Frontal cortex (tissue), 4 donors: ENCODE data around the gene GPAT3. TPM values are rescaled to one million over a fixed set of nuclear protein-coding genes. Genes with fewer than 3 reads are reported as not detected.
"Not testable (repeated sequence)": the region's sequence is repeated elsewhere in the genome, so short reads cannot be mapped to it uniquely, and the experiment has no call there.

Source experiments
- DNase-seq, 2 donors: peaks; one replicate each; pipeline ENCODE4 v3.0.0; 2012; ENCODE audit warnings: low spot score in 2 of 2
- FAIRE-seq: peaks from 2 replicates; lab custom pipeline; 2012; peaks lifted over from hg19 to GRCh38; lab: Jason Lieb, UNC
- total RNA-seq: library from RNA; depleted of rRNA; stranded (reverse); fragments of >200 nt; gene quantifications from one replicate; pipeline ENCODE4 v1.2.3, GENCODE V29; 2014
- donor health status: control.
- donor health status: control.
- donor health status: control.

The GPAT3 gene
- total RNA-seq, 1 donor from 2014 or later = not detected

DNA sequence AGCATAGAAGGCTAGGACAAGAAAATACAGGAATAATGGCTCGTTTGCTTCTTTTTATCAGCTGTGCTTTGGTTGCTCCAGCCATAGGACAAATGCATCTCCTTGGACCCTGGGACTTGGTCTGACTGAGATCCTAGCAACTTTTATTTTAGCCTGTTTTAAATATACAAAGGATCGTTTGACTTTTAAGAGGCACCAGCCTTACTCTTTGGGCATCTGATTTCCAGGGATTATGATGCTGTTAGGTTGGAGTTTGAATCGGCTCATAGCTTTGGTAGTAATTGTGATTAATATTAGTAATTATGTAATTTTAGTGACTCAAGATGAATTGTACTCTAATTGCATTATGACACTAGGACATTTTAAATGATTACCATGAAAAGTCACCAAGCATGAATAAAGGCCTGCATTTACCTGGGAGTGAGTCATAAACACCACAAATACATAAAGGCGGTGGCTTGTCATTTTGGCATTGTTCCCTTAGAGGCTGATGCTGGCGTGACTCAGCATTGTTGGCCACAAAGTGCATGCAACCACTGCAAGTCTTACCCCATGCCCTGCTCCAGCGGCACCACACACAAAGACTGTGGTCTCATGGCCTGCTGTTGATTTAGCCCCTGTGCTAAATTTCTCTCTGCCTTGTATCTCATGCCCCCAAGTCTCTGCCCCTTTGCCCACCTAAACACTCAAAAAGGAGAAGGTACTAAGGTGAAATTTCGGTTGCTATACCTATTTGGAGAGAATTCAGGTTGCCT lies 12.4 kb downstream of the GPAT3 start:
- FAIRE-seq (no peak), DNase-seq (no peak)

GRCh38 chr4:83552083-83552482 lies 16.2 kb downstream of the GPAT3 start:
- DNase-seq (no peak), FAIRE-seq (no peak)

- FAIRE-seq = no peak
- DNase-seq = no peak
Measured at GRCh38 chr4:83552924-83553323, 17.0 kb downstream of the GPAT3 start.

DNA sequence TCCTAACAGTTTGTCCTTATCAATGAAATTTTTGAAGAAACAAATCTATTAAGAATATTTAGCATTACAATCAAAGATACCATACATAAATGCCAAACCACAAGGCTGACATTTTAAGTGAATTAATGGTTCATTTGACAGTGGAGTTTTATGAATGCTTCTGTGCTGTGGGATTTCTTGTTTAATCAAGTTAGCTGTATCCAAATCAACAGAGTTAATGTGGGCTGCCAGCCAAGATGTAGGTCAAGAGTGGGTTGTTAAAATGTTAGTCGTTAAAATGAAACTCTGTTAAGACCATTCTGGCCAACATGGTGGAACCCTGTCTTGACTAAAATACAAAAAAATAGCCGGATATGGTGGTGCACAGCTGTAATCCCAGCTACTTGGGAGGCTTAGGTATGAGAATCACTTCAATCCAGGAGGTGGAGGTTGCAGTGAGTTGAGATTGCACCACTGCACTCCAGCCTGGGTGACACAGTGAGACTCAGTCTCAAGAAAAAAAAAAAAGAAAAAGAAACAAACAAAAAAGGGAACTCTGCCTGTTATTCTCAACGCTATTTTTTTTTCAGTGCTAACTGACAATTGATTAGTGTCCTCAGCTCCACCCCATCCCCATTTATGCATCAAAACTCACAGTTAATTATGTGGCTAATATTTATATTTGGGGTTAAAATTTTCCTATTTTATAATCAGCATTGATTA lies 20.2 kb downstream of the GPAT3 start:
- DNase-seq (no peak), FAIRE-seq (no peak)

DNA sequence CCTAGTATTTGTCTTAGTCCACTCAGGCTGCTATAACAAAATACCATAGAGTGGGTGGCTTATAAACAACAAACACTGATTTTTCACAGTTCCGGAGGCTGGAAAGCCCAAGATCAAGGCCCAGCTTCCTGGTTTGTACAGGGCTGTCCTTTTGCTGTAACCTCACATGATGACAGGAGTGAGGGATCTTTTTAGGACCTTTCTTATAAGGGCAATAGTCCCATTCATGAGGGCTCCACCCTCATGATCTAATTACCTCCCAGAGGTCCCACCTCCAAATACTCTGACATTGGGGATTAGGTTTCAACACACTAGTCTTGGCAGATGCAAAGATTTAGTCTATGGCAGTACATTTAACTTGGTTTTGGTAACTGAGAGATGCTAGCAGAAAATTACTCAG lies 20.9 kb downstream of the GPAT3 start:
- no peak for FAIRE-seq
- DNase-seq = no peak

DNA sequence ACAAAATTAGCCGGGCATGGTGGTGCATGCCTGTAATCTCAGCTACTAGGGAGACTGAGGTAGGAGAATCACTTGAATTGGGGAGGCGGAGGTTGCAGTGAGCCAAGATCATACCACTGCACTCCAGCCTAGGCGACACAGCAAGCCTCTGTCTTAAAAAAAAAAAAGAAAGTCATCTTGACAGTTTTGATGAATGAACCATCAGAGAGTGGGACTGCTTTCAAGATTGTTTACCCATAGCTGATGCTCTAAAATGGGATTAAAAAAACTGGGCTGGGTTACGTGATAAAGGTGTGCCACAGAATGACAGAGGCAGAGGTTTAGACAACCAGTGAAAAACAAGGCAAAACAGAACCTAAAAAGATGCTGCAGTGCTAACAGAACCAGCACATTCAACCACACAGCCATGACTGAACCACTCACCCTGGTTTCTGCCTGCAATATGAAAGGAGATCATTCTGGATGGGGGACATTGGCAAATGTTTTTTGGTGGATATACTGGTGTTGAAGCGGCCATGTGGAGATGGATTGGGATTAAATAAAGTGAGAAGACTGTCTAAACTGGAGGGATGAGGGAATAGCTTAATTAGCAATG lies 22.2 kb downstream of the GPAT3 start:
- DNase-seq (no peak), FAIRE-seq (no peak)

DNA sequence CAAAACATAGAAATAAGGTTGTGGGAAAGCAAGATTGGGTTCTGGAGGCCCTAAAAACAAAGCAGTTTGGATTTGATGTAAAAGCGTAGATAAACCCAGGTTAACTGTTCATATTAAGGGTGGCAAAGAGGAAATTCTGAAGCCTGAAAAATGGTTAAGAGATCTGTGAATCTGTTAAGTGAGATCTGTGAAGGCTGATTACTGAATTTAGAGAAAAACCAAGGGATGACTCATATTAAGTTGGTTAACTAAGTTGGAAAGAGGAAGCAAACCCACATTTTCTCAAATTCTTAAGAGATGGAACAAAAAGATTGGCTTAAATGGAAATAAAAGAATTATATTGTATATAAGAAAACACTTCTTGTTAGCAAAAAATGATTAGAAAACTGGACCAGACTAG lies 22.8 kb downstream of the GPAT3 start:
- DNase-seq (no peak), FAIRE-seq (no peak)

DNA sequence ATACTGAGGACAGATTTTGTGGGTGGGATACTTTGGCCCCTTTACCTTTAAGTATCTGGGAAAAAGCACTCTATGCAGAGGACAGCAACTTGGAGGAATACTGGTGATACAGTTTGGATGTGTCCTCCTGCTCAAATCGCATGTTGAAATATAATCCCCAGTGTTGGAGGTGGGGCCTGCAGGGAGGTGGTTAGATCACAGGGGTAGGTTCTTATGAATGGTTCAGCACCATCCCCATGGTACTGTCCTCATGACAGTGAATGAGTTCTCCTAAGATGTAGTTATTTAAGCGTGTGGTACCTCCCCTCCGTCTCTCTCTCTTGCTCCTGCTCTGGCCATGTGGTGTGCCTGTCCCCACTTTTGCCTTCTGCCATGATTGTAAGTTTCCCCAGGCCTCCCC lies 24.6 kb downstream of the GPAT3 start:
- FAIRE-seq = no peak
- DNase-seq = no peak

DNA sequence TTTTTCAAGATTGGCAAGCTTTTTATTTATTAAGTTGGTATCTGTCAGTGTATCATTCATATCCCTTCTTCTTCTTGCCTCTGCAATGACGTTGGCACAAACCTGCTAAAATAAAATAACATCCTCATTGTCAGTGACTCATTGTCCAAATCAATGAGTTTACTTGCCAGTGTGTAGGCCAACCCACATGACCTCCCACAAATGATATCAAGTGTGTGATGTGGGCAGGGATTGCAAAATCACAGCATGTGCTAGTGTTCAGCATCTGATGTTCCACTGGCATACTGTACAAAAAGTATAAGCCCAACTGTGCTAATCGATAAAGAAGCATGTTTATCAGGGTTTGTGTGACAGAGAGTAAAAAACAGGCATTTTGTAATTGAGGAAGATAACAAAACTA lies 25.5 kb downstream of the GPAT3 start:
- no peak for FAIRE-seq

DNA sequence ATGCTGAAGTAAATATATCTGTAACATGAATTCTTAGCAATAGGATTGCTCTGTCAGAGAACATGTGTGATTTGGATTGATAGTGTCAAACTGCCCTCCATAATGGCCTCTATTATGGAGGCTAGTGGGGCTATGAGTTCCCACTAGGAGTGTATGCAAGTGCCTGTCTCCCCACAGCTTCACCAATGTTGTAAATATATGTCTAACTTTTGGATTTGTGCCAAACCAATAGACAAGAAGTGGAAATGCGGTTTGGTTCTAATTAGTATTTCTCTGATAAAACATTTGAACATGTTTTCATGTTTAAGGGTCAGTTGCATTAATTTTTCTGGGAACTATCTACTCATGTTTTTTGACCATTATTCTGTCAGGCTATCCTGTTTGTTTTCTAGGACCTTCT lies 28.1 kb downstream of the GPAT3 start:
- no peak for FAIRE-seq
- DNase-seq = no peak

More for the DNA sequence above, 25.5 kb downstream of the GPAT3 start:
- DNase-seq = no peak

DNA sequence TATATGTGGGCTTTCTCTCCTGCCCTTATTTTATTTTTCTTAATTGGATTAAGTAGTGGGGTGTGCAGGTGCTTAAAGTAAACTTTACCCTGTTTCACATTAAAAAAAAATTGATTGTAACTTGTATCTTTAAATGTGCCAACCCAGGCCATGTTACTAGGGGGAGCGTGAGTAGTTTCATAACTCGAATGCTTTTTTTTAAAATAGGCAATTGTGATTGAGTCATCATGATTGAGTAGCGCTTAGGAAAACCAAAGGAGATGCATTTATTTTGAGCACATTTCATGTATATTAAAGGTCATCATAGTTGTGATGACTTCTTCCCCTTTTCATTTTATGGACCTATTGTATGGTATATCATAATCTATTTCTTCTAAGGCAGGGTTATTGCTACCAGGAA lies 32.2 kb downstream of the GPAT3 start:
- FAIRE-seq (no peak), DNase-seq (no peak)

DNA sequence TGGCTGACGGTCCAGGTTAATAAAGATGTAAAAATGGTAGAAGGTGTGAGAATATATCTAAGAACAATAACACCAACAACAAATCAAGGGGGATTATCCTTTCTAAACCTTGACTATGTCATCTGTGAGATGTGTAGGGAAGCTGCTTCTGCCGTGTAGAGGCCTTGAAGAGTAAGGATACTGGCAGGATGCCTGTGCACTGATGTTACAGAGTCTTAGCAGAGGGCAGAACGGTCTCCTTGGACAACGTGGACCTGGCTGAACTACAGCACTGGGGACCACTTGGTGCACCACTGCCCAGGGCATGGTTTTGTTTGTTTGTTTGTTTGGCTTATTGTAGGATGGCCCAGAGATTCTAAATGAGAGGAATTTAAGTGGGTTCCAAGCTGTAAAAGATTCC lies 33.5 kb downstream of the GPAT3 start:
- FAIRE-seq (no peak), DNase-seq (no peak)

- FAIRE-seq (no peak), DNase-seq (no peak)
Measured at GRCh38 chr4:83569987-83570386, 34.1 kb downstream of the GPAT3 start.

GRCh38 chr4:83572848-83573247 lies 36.9 kb downstream of the GPAT3 start:
- no peak for DNase-seq
- no peak for FAIRE-seq

GRCh38 chr4:83574247-83574646 lies 38.3 kb downstream of the GPAT3 start:
- FAIRE-seq = no peak

DNA sequence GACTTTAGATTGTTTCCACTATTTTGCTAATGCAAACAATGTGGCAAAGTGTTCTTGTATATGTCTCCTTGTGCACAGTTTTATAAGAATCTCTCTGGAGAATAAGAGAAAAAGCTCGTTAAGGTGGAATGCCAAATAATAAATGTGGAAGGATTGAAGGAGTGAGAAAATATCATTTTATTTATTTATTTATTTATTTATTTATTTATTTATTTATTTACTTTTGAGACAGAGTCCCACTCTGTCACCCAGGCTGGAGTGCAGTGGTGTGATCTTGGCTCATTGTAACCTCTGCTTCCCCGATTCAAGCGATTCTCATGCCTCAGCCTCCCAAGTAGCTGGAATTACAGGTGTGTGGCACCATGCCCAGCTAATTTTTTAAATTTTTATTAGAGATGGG lies 40.3 kb downstream of the GPAT3 start:
- DNase-seq, FAIRE-seq: not testable (repeated sequence)

More at GRCh38 chr4:83574247-83574646, 38.3 kb downstream of the GPAT3 start:
- no peak for DNase-seq

DNA sequence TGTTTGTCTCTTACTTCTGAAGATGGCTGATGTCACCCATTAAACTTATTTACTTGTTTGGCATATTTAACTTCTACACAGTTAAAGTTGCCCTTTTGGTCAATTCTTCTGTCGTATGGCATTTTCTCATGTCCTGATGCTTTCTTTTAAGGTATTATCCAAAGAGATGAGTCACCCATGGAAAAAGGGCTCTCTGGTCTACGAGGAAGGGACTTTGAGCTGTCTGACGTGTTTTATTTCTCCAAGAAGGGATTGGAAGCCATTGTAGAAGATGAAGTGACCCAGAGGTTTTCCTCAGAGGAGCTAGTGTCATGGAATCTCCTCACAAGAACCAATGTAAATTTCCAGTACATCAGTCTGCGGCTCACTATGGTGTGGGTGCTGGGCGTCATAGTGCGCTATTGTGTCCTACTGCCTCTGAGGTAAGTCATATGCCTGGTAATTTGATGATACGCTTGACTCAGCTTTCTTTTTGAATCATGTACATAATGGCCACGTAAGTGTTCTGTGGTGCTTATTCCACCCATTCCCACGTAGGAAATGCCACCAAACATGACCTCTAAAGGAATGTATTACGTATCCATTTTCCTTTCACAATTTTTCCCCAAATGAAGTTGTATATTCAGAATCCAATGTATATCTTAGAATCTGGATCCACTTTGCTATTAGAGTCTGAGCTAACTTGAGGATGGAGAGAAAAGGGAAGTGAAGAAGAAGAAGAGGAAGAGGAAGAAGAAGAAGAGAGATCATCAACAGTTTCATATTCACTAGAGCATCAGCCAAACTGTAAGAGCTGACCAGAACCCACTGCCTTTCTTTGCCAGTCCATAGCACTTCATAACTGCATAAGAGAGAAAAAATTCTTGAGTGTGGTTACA lies 45.7 kb downstream of the GPAT3 start:
- FAIRE-seq (no peak), DNase-seq (no peak)

- no peak for DNase-seq
- FAIRE-seq = no peak
Measured at GRCh38 chr4:83582289-83582785, 46.4 kb downstream of the GPAT3 start.

GRCh38 chr4:83585982-83586508 lies 50.1 kb downstream of the GPAT3 start:
- no peak for FAIRE-seq
- no peak for DNase-seq

DNA sequence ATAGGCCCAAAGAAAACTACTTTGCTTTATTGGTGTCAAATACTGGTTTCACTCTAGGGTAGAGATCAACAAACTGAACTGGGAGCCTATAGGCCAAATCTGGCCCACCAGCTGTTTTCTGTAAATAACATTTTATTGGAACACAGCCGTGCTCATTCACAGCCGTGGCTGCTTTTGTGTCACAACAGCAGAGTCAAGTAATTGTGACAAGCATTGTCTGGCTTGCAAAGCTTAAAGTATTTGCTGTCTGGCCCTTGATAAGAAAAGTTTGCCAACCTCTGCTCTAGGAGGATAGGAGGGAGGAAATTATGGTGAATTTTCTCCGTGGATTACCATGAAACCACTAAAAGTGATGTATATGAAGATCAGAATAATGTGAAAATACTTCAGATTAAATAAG lies 53.4 kb downstream of the GPAT3 start:
- no peak for FAIRE-seq
- no peak for DNase-seq
